Mesendoderm (in vitro differentiated cells): ENCODE results near the gene TSPAN13.

Experiments
- DNase-seq: peaks from one replicate; pipeline ENCODE4 v3.0.0; 2013
- H2AK5ac ChIP-seq: 2 replicates; pipeline ENCODE4 v1.6.1; 2013; ENCODE audit warnings: low read length, inconsistent platforms
- H2BK120ac ChIP-seq: 2 replicates; pipeline ENCODE4 v1.6.1; 2013; ENCODE audit warnings: low read depth, mild to moderate bottlenecking, low read length, moderate library complexity, mixed read lengths
- H2BK15ac ChIP-seq: replicated peaks from 2 replicates; pipeline ENCODE4 v1.6.1; 2013; ENCODE audit warnings: low read depth, mild to moderate bottlenecking, moderate library complexity
- H2BK5ac ChIP-seq: 2 replicates; pipeline ENCODE4 v1.6.1; 2013; ENCODE audit warnings: low read length, inconsistent platforms
- H3K18ac ChIP-seq: 2 replicates; pipeline ENCODE4 v1.6.1; 2013; ENCODE audit warnings: mild to moderate bottlenecking, low read length, mixed read lengths
- H3K23ac ChIP-seq: one replicate; pipeline ENCODE4 v1.6.1; 2013; ENCODE audit warnings: low read length
- H3K27ac ChIP-seq: 2 replicates; pipeline ENCODE4 v1.5.1; 2013; ENCODE audit warnings: low read depth, mild to moderate bottlenecking, inconsistent platforms, low read length, moderate library complexity
- H3K27me3 ChIP-seq: 2 replicates; pipeline ENCODE4 v1.6.1; 2013; ENCODE audit warnings: low read length, control low read depth, mild to moderate bottlenecking, inconsistent platforms; ENCODE audit not compliant: insufficient read depth, poor library complexity
- H3K36me3 ChIP-seq: 2 replicates; pipeline ENCODE4 v1.6.1; 2013; ENCODE audit warnings: low read length, inconsistent platforms; ENCODE audit not compliant: control insufficient read depth, insufficient read depth
- H3K4ac ChIP-seq: one replicate; pipeline ENCODE4 v1.6.1; 2013; ENCODE audit warnings: low read depth, mild to moderate bottlenecking, low read length, moderate library complexity
- H3K4me1 ChIP-seq: 2 replicates; pipeline ENCODE4 v1.6.1; 2013; ENCODE audit warnings: low read depth, low read length, inconsistent platforms; ENCODE audit not compliant: control insufficient read depth
- H3K4me2 ChIP-seq: 2 replicates; pipeline ENCODE4 v1.6.1; 2013; ENCODE audit warnings: low read length
- H3K4me3 ChIP-seq: 2 replicates; pipeline ENCODE4 v1.5.1; 2013; ENCODE audit warnings: mild to moderate bottlenecking, low read length
- H3K56ac ChIP-seq: one replicate; pipeline ENCODE4 v1.6.1; 2013; ENCODE audit warnings: low read length
- H3K79me1 ChIP-seq: 2 replicates; pipeline ENCODE4 v1.6.1; 2013; ENCODE audit warnings: low read length, inconsistent platforms
- H3K79me2 ChIP-seq: 2 replicates; pipeline ENCODE4 v1.6.1; 2013; ENCODE audit warnings: mild to moderate bottlenecking, low read length; ENCODE audit not compliant: control insufficient read depth, insufficient read depth
- H3K9ac ChIP-seq: 2 replicates; pipeline ENCODE4 v1.6.1; 2013; ENCODE audit warnings: low read length, inconsistent platforms
- H4K5ac ChIP-seq: one replicate; pipeline ENCODE4 v1.6.1; 2013; ENCODE audit warnings: low read length
- H4K8ac ChIP-seq: one replicate; pipeline ENCODE4 v1.6.1; 2013; ENCODE audit warnings: low read depth, mild to moderate bottlenecking, control low read depth, low read length, moderate library complexity
- WGBS: extraction: QIAGEN DNeasy Blood & Tissue Kit; methylation state at CpG from one replicate; pipeline ENCODE4 v1.1.7; 2013; ENCODE audit warnings: low lambda C conversion rate, missing lambda C conversion rate; ENCODE audit not compliant: insufficient coverage; ENCODE audit errors: extremely low coverage; 5-methylcytosine and 5-hydroxymethylcytosine counted together

The TSPAN13 gene

DNA sequence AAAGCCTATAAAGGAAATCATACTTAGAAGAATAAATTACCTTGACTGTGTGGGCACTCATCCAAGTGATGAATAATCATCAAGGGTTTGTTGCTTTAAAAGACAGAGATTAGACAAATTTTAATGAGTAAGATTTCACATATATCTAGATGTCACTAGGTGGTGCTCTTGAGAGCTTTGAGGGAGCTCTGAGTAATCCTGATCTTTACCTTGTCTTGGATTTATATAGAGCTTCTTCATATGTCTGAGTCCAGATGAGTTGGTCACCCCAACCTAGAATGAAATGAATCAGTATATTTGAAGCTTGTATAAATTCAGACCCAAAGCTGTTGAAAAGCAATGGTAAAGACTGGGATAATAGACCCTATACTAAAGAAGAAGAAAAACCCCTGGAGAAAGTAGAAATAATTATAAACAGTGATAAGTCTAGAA lies 47.6 kb downstream of the TSPAN13 start:
- no peak overlapping the region for H3K23ac ChIP-seq

DNA sequence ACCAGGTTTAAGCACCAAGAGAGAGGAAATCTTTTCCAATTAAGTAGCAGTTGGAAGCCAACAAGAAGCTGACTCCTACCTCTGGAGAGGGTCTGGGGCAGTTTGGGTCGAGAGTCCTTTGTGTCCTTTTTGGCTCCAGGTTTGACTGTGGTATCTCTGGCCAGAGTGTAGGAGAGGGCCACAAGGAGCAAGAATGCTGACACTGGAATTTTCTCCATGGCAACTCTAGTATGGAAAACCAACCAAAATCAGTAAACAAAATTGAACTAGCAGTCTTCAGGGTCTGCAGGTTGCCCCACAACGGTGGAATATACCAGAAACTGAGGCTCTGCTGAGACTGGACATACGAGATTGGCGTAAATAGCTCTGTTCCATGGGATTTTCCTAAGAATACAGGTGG lies 48.0 kb downstream of the TSPAN13 start:
- Histone ChIP-seq H3K9ac (no peak overlapping the region), H3K27ac (no peak overlapping the region), H3K4me1 (no peaks in the 10 kb centered on the region), H4K8ac (no peak overlapping the region), H3K56ac (no peak overlapping the region), H3K23ac (no peak overlapping the region), H3K4me2 (no peak overlapping the region), H3K4ac (no peak overlapping the region), H3K4me3 (no peak overlapping the region), H3K36me3 (no peaks in the 10 kb centered on the region), H4K5ac (no peak overlapping the region), H2AK5ac (no peak overlapping the region), H3K27me3 (no peaks in the 10 kb centered on the region), H3K18ac (no peak overlapping the region), H2BK15ac (no peak overlapping the region), H2BK5ac (no peak overlapping the region), H3K79me2 (no peaks in the 10 kb centered on the region), H3K79me1 (no peaks in the 10 kb centered on the region), H2BK120ac (no peak overlapping the region)
- DNase-seq: no peak
- no CpG with 5 or more reads among the region's 4 CpGs for WGBS

More for the DNA sequence above, 47.6 kb downstream of the TSPAN13 start:
- H3K4me3 ChIP-seq: no peak overlapping the region
- H4K8ac ChIP-seq: no peak overlapping the region
- H2BK5ac ChIP-seq: no peak overlapping the region
- H3K79me2 ChIP-seq: no peaks in the 10 kb centered on the region
- DNase-seq: peak; percentile 45
- H3K9ac ChIP-seq: no peak overlapping the region
- H3K4me1 ChIP-seq: no peaks in the 10 kb centered on the region
- H3K4ac ChIP-seq: no peak overlapping the region
- H3K79me1 ChIP-seq: no peaks in the 10 kb centered on the region
- no peak overlapping the region for H2BK120ac ChIP-seq
- no peaks in the 10 kb centered on the region for H3K27me3 ChIP-seq
- no peak overlapping the region for H3K27ac ChIP-seq
- no peak overlapping the region for H2AK5ac ChIP-seq
- no peak overlapping the region for H3K56ac ChIP-seq
- H2BK15ac ChIP-seq: no peak overlapping the region
- H4K5ac ChIP-seq: no peak overlapping the region
- H3K18ac ChIP-seq: no peak overlapping the region
- no peaks in the 10 kb centered on the region for H3K36me3 ChIP-seq
- no peak overlapping the region for H3K4me2 ChIP-seq

DNA sequence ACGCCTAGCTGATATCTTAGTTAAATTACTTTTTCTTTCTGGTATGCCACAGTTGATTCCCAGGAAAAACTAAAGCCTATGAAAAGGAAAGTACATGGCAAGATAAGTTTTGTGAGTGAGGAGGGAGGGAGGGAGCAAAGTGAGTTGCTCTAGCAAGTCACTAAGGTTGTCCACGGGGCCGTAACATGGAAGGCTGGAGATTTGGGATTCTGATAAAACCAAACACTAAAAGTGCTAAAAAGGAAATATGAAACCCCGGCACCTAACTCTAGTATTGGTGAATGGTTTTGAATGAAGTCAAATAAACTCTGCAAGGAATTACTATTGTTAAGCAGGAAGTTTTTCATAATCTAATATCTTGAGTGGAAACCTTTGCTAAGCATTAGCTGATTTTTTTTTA lies 49.6 kb downstream of the TSPAN13 start:
- Histone ChIP-seq H3K56ac (no peak overlapping the region), H4K8ac (no peak overlapping the region), H3K4ac (no peak overlapping the region), H3K9ac (no peak overlapping the region), H3K23ac (no peak overlapping the region), H2BK15ac (no peak overlapping the region), H2BK5ac (no peak overlapping the region), H3K4me3 (no peak overlapping the region), H3K4me1 (no peaks in the 10 kb centered on the region), H3K27ac (no peak overlapping the region), H3K79me2 (no peaks in the 10 kb centered on the region), H3K4me2 (no peak overlapping the region), H3K27me3 (no peaks in the 10 kb centered on the region), H2AK5ac (no peak overlapping the region), H4K5ac (no peak overlapping the region), H3K36me3 (no peaks in the 10 kb centered on the region), H2BK120ac (no peak overlapping the region), H3K79me1 (no peaks in the 10 kb centered on the region), H3K18ac (no peak overlapping the region)
- no peak for DNase-seq
- WGBS: no CpG with 5 or more reads among the region's 4 CpGs

DNA sequence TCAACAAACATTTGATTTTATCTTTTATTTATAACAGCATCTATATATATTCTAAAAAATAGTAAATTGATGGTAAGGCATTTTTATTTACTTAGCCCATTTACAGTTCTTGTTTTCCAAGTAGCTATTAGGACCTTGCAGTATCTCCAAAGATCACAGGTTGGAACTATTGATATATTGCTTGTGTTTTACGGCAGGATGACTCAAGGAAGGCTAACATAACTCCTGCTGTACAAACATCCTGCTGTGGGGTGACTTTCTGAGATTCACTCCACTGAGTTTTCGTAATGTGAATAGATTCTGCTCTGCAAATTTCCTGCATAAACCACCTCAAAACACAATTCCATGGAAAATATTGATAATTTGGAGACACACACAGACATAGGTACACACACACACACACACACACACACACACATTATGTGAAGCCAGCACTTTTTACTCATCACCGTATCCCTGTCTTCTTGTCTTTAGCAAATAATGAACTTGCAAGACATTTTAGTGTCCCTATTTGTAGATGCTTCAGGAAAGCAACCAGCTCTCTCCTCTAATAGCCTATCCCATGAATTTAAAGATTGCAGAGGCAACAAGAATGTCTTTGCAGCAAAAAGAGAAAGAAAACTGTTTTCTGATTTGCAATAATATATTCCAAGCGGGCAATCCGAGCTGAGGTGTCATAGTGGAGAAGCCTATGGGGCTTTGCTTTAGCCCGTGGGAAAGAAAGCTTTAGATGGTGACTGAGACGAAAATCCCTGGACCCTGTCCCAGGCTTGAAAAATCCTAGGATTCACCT lies 50.5 kb downstream of the TSPAN13 start:
- Histone ChIP-seq H3K18ac (no peak overlapping the region), H2BK15ac (no peak overlapping the region), H2BK120ac (no peak overlapping the region), H3K4ac (no peak overlapping the region), H3K4me2 (no peak overlapping the region), H3K27me3 (no peaks in the 10 kb centered on the region), H4K5ac (no peak overlapping the region), H3K4me3 (no peak overlapping the region), H3K56ac (no peak overlapping the region), H3K9ac (no peak overlapping the region), H3K36me3 (no peaks in the 10 kb centered on the region), H3K27ac (no peak overlapping the region), H3K4me1 (no peaks in the 10 kb centered on the region), H3K79me1 (no peaks in the 10 kb centered on the region), H4K8ac (no peak overlapping the region), H2AK5ac (no peak overlapping the region), H3K23ac (no peak overlapping the region), H2BK5ac (no peak overlapping the region), H3K79me2 (no peaks in the 10 kb centered on the region)
- WGBS: no CpG with 5 or more reads among the region's 7 CpGs
- no peak for DNase-seq

DNA sequence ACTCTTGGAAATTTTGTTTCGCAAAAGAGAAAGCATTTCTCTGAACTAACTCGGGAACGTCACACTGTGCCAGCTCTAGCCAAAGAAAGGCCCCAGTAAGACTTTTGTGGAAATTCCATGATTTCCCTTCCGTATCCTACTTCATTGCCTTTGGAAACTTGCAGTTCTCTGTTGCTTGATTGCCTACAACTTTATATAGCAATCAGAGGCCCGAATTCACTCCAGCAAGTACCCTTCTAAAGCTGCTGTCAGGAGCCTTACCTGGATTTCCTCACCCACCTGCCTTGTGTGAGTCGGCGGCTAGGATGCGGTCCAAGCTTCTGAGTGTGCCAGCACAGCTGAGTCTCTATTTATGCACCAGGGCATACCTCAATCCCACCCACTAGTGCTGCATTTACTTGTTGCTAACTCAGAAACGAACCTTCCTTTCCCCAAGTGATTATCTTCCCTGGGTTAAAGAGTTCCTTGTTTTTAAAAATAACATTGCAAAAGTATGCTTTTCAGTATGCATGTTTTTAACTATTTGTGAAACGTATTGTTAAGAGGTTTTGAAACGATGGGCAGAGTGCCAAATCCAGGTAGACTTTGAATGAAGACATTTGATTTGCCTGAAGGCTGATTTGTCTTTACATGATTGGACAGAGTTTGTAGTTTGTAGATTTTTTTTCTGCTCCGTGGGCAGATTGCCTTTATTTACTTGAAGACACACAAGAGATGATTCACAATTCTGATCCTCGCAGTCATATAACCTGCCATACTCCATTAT lies 51.3 kb downstream of the TSPAN13 start, which contains the start of gene AGR2:
Gene AGR2, minus strand, starts transcription at position 326 of the 766 bp plus-strand sequence. CDS start 3,203 bp downstream, outside the sequence.
- Histone ChIP-seq H3K23ac (no peak within 1 kb of the TSS), H2BK5ac (no peak within 1 kb of the TSS), H3K4me2 (no peak within 1 kb of the TSS), H3K56ac (no peak within 1 kb of the TSS), H3K4me1 (no peaks in the 10 kb centered on the region), H3K18ac (no peak within 1 kb of the TSS), H3K79me1 (no peaks in the 10 kb centered on the region), H4K5ac (no peak within 1 kb of the TSS), H3K27ac (no peak within 1 kb of the TSS), H3K9ac (no peak within 1 kb of the TSS), H3K27me3 (no peaks in the 10 kb centered on the region), H3K4me3 (no peak within 1 kb of the TSS), H2AK5ac (no peak within 1 kb of the TSS), H3K79me2 (no peaks in the 10 kb centered on the region), H2BK15ac (no peak within 1 kb of the TSS), H2BK120ac (no peak within 1 kb of the TSS), H3K4ac (no peak within 1 kb of the TSS), H4K8ac (no peak within 1 kb of the TSS), H3K36me3 (no peaks in the 10 kb centered on the region)
- DNase-seq: no peak
- WGBS: 100% methylated on average over 1 of the region's 13 CpGs
